GM12873 (cell line): ENCODE data around the gene MEF2C.

Experiments used
- CTCF ChIP-seq: IDR thresholded peaks from 2 replicates; pipeline ENCODE4 v1.5.1; 2012; ENCODE audit warnings: low read depth, mild to moderate bottlenecking, moderate library complexity, low read length, control low read depth; ENCODE audit not compliant: insufficient read depth; ENCODE audit errors: missing control alignments

The MEF2C gene

DNA sequence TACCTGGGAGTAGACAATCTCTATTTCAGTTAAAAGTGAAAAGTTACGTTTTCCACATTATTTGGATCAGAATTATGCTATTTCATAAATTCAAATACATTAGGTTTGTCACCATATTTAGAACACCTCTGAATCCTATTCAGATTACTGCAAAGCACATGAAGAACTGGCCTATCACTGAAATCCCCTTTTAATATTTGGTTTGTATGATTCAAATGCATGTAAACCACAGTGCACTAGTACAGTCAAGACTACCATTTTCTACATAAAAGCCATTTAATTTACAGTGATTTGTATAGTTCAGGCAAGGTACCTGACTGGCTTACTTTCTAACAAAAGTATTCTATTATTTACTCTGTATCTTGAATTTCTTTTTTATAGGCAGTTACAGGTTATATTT is 212.5 kb downstream of the MEF2C start:
- TF ChIP-seq CTCF, result no peak

DNA sequence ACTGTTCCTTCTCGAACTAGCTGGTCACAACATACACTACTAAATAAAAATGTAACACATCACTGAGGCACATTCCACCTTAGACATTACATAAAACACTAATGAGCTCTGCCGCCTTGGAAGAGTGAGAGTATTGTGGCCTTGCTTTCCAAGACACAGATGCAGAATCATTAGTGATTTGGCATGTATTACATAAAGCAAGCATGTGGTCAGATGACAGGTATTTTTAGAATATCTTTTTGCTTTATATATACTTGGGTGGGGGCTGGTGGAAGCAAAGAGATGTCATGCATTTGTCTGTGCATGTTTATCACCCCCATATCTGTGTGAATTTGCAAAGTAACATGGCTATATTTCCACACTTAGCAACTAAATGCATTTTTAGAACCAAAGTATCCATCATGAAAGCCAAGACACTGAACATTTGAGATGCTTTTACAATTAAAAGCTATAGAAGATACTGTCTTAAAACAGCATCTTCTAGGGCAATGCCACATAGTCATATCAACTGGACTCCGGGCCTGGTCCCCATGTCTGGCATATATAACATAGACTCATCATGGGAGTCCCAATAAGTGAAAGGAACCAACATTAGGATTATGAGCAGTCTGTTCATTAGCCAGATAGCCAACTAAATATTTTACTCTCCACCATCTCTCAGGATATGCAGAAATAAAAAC is 213.5 kb downstream of the MEF2C start:
- TF ChIP-seq CTCF, result no peak

- no peak for TF ChIP-seq CTCF
Measured at GRCh38 chr5:88667496-88668201, 215.3 kb downstream of the MEF2C start.
